SK-N-SH (cell line): ENCODE results near the gene ZNF341. TPM values are rescaled to one million over a fixed set of nuclear protein-coding genes. Genes with fewer than 3 reads are reported as not detected.

Experiments used
- CTCF ChIA-PET: fragments of 300-600, 350-600 bp; formaldehyde crosslinking; extraction: SDS; loops from one replicate; lab custom pipeline; 2021; lab: Yijun Ruan, JAX
- POLR2A ChIA-PET: fragments of 350-600 bp; sonication (Branson Sonifier 250); formaldehyde crosslinking; extraction: SDS; loops from one replicate; lab custom pipeline; 2020; ENCODE audit warnings: antibody characterized with exemption, inconsistent platforms; lab: Yijun Ruan, JAX
- DNase-seq: peaks from one replicate; pipeline ENCODE4 v3.0.0; 2012
- H2AFZ ChIP-seq: fragments of 200-600 bp; sonication (generic); 2 replicates; pipeline ENCODE4 v1.8.1; 2016; ENCODE audit warnings: antibody characterized with exemption, mild to moderate bottlenecking, low read depth
- H3F3A ChIP-seq: fragments of 200-600 bp; sonication (generic); replicated peaks from 2 replicates; pipeline ENCODE3; 2016; ENCODE audit warnings: antibody characterized with exemption, mild to moderate bottlenecking; ENCODE audit not compliant: insufficient read depth
- H3K27ac ChIP-seq, 2 experiments: fragments of 200-500 bp in 1 of 2; fragments of 200-600 bp in 1 of 2; sonication (Bioruptor generic) in 1 of 2; sonication (generic), shearing (Covaris generic) in 1 of 2; 2 replicates each; pipeline versions ENCODE4 v1.5.1 to v1.6.1; 2014 to 2016; ENCODE audit warnings: low read depth in 2 of 2, inconsistent platforms in 1 of 2, low read length in 1 of 2, mild to moderate bottlenecking in 1 of 2, mixed read lengths in 1 of 2
- H3K27me3 ChIP-seq: fragments of 200-600 bp; sonication (generic), shearing (Covaris generic); 2 replicates; pipeline ENCODE4 v1.6.1; 2016; ENCODE audit warnings: mixed run types; ENCODE audit not compliant: insufficient read depth
- H3K36me3 ChIP-seq, 2 experiments: fragments of 200-500 bp in 1 of 2; fragments of 200-600 bp in 1 of 2; sonication (Bioruptor generic) in 1 of 2; sonication (generic) in 1 of 2; replicated peaks in 1 of 2; 2 replicates each; pipeline versions ENCODE3 to v1.5.1; 2014 to 2016; ENCODE audit warnings: low read length in 1 of 2, mild to moderate bottlenecking in 1 of 2; ENCODE audit not compliant: insufficient read depth in 2 of 2, control insufficient read depth in 1 of 2
- H3K4me1 ChIP-seq, 2 experiments: fragments of 200-500 bp in 1 of 2; fragments of 200-600 bp in 1 of 2; sonication (Bioruptor generic) in 1 of 2; sonication (generic), shearing (Covaris generic) in 1 of 2; 2 replicates each; pipeline versions ENCODE4 v1.5.1 to v1.6.1; 2014 to 2016; ENCODE audit warnings: low read depth in 1 of 2, low read length in 1 of 2, mixed run types in 1 of 2; ENCODE audit not compliant: insufficient read depth in 2 of 2, control insufficient read depth in 1 of 2
- H3K4me2 ChIP-seq: fragments of 200-600 bp; sonication (generic), shearing (Covaris generic); 2 replicates; pipeline ENCODE4 v1.6.1; 2017; ENCODE audit warnings: mixed run types
- H3K4me3 ChIP-seq, 2 experiments: fragments of 200-500 bp in 1 of 2; fragments of 200-600 bp in 1 of 2; sonication (Bioruptor generic) in 1 of 2; sonication (generic), shearing (Covaris generic) in 1 of 2; 2 replicates each; pipeline versions ENCODE4 v1.5.1 to v1.8.1; 2014 to 2016; ENCODE audit warnings: low read depth in 2 of 2, inconsistent platforms in 1 of 2, low read length in 1 of 2, mild to moderate bottlenecking in 1 of 2, mixed read lengths in 1 of 2, moderate library complexity in 1 of 2
- H3K79me2 ChIP-seq: fragments of 200-600 bp; sonication (generic); 2 replicates; pipeline ENCODE4 v1.8.1; 2017; ENCODE audit warnings: mild to moderate bottlenecking; ENCODE audit not compliant: insufficient read depth
- H3K9ac ChIP-seq: fragments of 200-600 bp; sonication (generic); 2 replicates; pipeline ENCODE4 v1.6.1; 2017; ENCODE audit warnings: mixed run types
- H3K9me2 ChIP-seq: fragments of 200-600 bp; sonication (generic); 2 replicates; pipeline ENCODE4 v1.6.1; 2017; ENCODE audit warnings: mixed run types
- H3K9me3 ChIP-seq: fragments of 200-600 bp; sonication (generic); 2 replicates; pipeline ENCODE4 v1.6.1; 2017; ENCODE audit warnings: mixed run types, mild to moderate bottlenecking, moderate library complexity
- H4K20me1 ChIP-seq: fragments of 200-600 bp; sonication (generic); 2 replicates; pipeline ENCODE4 v1.6.1; 2017; ENCODE audit warnings: mild to moderate bottlenecking, mixed run types; ENCODE audit not compliant: insufficient read depth
- CHD2 ChIP-seq: fragments of 150-350 bp; IDR thresholded peaks from 2 replicates; pipeline ENCODE4 v1.6.1; 2018; ENCODE audit warnings: low read length; ENCODE audit not compliant: partially characterized antibody
- CTCF ChIP-seq: fragments of 200-600 bp; sonication (generic); IDR thresholded peaks from 2 replicates; pipeline ENCODE4 v1.6.1; 2017; ENCODE audit warnings: antibody characterized with exemption, mild to moderate bottlenecking, moderate library complexity
- ELF1 ChIP-seq: IDR thresholded peaks from 2 replicates; pipeline ENCODE4 v1.4.0; 2012
- EP300 ChIP-seq, 2 experiments: IDR thresholded peaks; 2 replicates each; pipeline versions ENCODE4 v1.4.0 to v1.6.1; 2012; ENCODE audit warnings: borderline replicate concordance in 1 of 2, low read depth in 1 of 2, low read length in 1 of 2
- EZH2phosphoT487 ChIP-seq: fragments of 200-600 bp; sonication (generic); IDR thresholded peaks from 2 replicates; pipeline ENCODE4 v1.6.1; 2017; ENCODE audit warnings: low read depth, mixed run types, mild to moderate bottlenecking, antibody characterized with exemption, moderate library complexity, borderline replicate concordance
- FOSL2 ChIP-seq: IDR thresholded peaks from 2 replicates; pipeline ENCODE4 v1.4.0; 2012; ENCODE audit warnings: low read depth, mild to moderate bottlenecking, moderate library complexity, borderline replicate concordance
- FOXJ3 ChIP-seq: sonication (generic); formaldehyde crosslinking; IDR thresholded peaks from 2 replicates; pipeline ENCODE4 v1.5.1; 2020; ENCODE audit warnings: mild to moderate bottlenecking, missing genetic modification reagents
- FOXM1 ChIP-seq: IDR thresholded peaks from 2 replicates; pipeline ENCODE4 v1.4.0; 2012; ENCODE audit warnings: low read depth, mild to moderate bottlenecking
- GABPA ChIP-seq: IDR thresholded peaks from 2 replicates; pipeline ENCODE4 v1.4.0; 2012; ENCODE audit warnings: low read depth, mild to moderate bottlenecking
- GATA2 ChIP-seq: sonication (generic); formaldehyde crosslinking; IDR thresholded peaks from 2 replicates; pipeline ENCODE4 v1.5.0; 2020; ENCODE audit warnings: mild to moderate bottlenecking, missing genetic modification reagents
- IRF3 ChIP-seq: fragments of 150-350 bp; IDR thresholded peaks from 2 replicates; pipeline ENCODE4 v1.6.1; 2016; ENCODE audit warnings: mild to moderate bottlenecking, low read depth, low read length
- JUND ChIP-seq: IDR thresholded peaks from 2 replicates; pipeline ENCODE4 v1.4.0; 2012
- MEF2A ChIP-seq: IDR thresholded peaks from 2 replicates; pipeline ENCODE4 v1.4.0; 2012; ENCODE audit warnings: low read depth, borderline replicate concordance
- MXI1 ChIP-seq: IDR thresholded peaks from 2 replicates; pipeline ENCODE4 v1.6.1; 2012; ENCODE audit warnings: mild to moderate bottlenecking, low read depth, low read length, improper control_type of control experiment
- NFIC ChIP-seq: IDR thresholded peaks from 2 replicates; pipeline ENCODE4 v1.4.0; 2012; ENCODE audit warnings: borderline replicate concordance
- NRF1 ChIP-seq: IDR thresholded peaks from 2 replicates; pipeline ENCODE4 v1.6.1; 2012; ENCODE audit warnings: low read depth, mild to moderate bottlenecking, low read length
- PBX3 ChIP-seq: IDR thresholded peaks from 2 replicates; pipeline ENCODE4; 2012
- POLR2AphosphoS5 ChIP-seq: IDR thresholded peaks from 2 replicates; pipeline ENCODE4 v1.6.1; 2012; ENCODE audit warnings: low read depth, low read length
- RAD21 ChIP-seq: IDR thresholded peaks from 2 replicates; pipeline ENCODE4 v1.6.1; 2012; ENCODE audit warnings: mild to moderate bottlenecking, low read length
- RCOR1 ChIP-seq: fragments of 150-350 bp; IDR thresholded peaks from 2 replicates; pipeline ENCODE4 v1.6.1; 2017; ENCODE audit warnings: antibody characterized with exemption, low read length
- REST ChIP-seq: IDR thresholded peaks from 2 replicates; pipeline ENCODE4 v1.6.1; 2012; ENCODE audit warnings: mild to moderate bottlenecking, low read depth, low read length, moderate library complexity
- RFX5 ChIP-seq: IDR thresholded peaks from 2 replicates; pipeline ENCODE4 v1.6.1; 2012; ENCODE audit warnings: mild to moderate bottlenecking, improper control_type of control experiment, low read length
- RXRA ChIP-seq: IDR thresholded peaks from 2 replicates; pipeline ENCODE4 v1.4.0; 2012; ENCODE audit warnings: low read depth, mild to moderate bottlenecking, borderline replicate concordance
- SMC3 ChIP-seq: IDR thresholded peaks from 2 replicates; pipeline ENCODE4 v1.6.1; 2012; ENCODE audit warnings: low read depth, low read length, improper control_type of control experiment
- TAF1 ChIP-seq: IDR thresholded peaks from 2 replicates; pipeline ENCODE4 v1.6.1; 2012; ENCODE audit warnings: low read depth, mild to moderate bottlenecking, low read length, moderate library complexity, borderline replicate concordance
- USF2 ChIP-seq: fragments of 150-350 bp; IDR thresholded peaks from 2 replicates; pipeline ENCODE4 v1.6.1; 2017; ENCODE audit warnings: antibody characterized with exemption, low read length, low read depth, borderline replicate concordance
- WGBS: methylation state at CpG from one replicate; pipeline ENCODE4 v1.1.6; 2017; ENCODE audit warnings: low lambda C conversion rate; 5-methylcytosine and 5-hydroxymethylcytosine counted together
- polyA plus RNA-seq, 3 experiments: library from polyadenylated mRNA; depleted of rRNA; stranded (reverse); fragments of >200 nt; gene quantifications; 2 replicates each; pipeline ENCODE4 v1.2.3, GENCODE V29; 2012

ZNF341 gene
- polyA plus RNA-seq, 1 of the 3 experiments (the other 2 are of a cell fraction) = 3.2 TPM

GRCh38 chr20:33697129-33697528 lies 34.7 kb upstream of the ZNF341 start:
- Histone ChIP-seq H3K27me3 (no peaks in the 10 kb centered on the region), H3K4me1 (peaks cover 4 to 24% of the 10 kb centered on the region in 2 experiments; a peak in 3 of 4 replicates), H2AFZ (peak overlapping the region; percentile 73; the same call in 1 of the 2 replicates), H3K79me2 (no peaks in the 10 kb centered on the region), H4K20me1 (no peaks in the 10 kb centered on the region), H3F3A (peaks cover 11% of the 10 kb centered on the region), H3K9me2 (no peaks in the 10 kb centered on the region), H3K9ac (no peak overlapping the region), H3K4me2 (peak overlapping the region; percentile 7; the same call in 1 of the 2 replicates), H3K9me3 (no peaks in the 10 kb centered on the region), H3K27ac (peak overlapping the region; percentile 72 to 94; a peak in 3 of 4 replicates), H3K36me3 (no peaks in the 10 kb centered on the region), H3K4me3 (no peak overlapping the region)
- POLR2A ChIA-PET = interaction anchor here (1.0 to 1.2 kb wide), 4 partner anchors 10 to 35 kb away, joined by 3 to 7 read pairs (median 4); partner anchors contain the start of genes ACTL10, PXMP4 and ZNF341
- WGBS = 39% methylated on average over 8 of the region's 8 CpGs
- CTCF ChIA-PET = interaction anchor here (0.7 to 1.6 kb wide), 5 partner anchors 9 to 29 kb away, joined by 3 to 15 read pairs (median 4); partner anchors contain the start of genes E2F1 and PXMP4
- peak; percentile 42 for DNase-seq
- TF ChIP-seq RAD21 (no peak), ELF1 (no peak), CTCF (no peak), CHD2 (no peak), PBX3 (0 out of 2 replicates have a peak, but pooled peaks have one; percentile 9), RFX5 (no peak), RCOR1 (no peak), GABPA (no peak), POLR2AphosphoS5 (no peak), RXRA (no peak), MXI1 (no peak), JUND (peak; percentile 62), GATA2 (CRISPR knock-in tag) (no peak), FOSL2 (peak; percentile 64; the same call in 1 of the 2 replicates), EP300 (IDR thresholded peaks at IDR 0.05; ENCODE audit: borderline replicate concordance in 1 of 2, low read depth in 1 of 2, low read length in 1 of 2) (no peak), TAF1 (no peak), NRF1 (no peak), FOXM1 (no peak), IRF3 (no peak), MEF2A (no peak), SMC3 (no peak), NFIC (peak; percentile 59), REST (no peak), FOXJ3 (CRISPR knock-in tag) (no peak), USF2 (no peak), EZH2phosphoT487 (no peak)
